GM12865 (cell line): ENCODE data around the gene MAP3K20.
"Not testable (repeated sequence)": the region's sequence is repeated elsewhere in the genome, so short reads cannot be mapped to it uniquely, and the experiment has no call there.

Experiments
- DNase-seq: peaks from one replicate; pipeline ENCODE4 v3.0.0; 2010; ENCODE audit warnings: low read depth
- H3K4me3 ChIP-seq: 2 replicates; pipeline ENCODE4 v1.5.1; 2011; ENCODE audit warnings: mild to moderate bottlenecking, low read depth, low read length, control low read depth
- CTCF ChIP-seq: IDR thresholded peaks from 2 replicates; pipeline ENCODE4 v1.5.1; 2011; ENCODE audit warnings: low read length, control low read depth, low read depth, inconsistent platforms; ENCODE audit not compliant: insufficient read depth; ENCODE audit errors: missing control alignments

Gene MAP3K20

GRCh38 chr2:173032032-173032431 lies 43.6 kb upstream of the MAP3K20 start:
- H3K4me3 ChIP-seq: no peak overlapping the region
- no peak for TF ChIP-seq CTCF
- DNase-seq: no peak

DNA sequence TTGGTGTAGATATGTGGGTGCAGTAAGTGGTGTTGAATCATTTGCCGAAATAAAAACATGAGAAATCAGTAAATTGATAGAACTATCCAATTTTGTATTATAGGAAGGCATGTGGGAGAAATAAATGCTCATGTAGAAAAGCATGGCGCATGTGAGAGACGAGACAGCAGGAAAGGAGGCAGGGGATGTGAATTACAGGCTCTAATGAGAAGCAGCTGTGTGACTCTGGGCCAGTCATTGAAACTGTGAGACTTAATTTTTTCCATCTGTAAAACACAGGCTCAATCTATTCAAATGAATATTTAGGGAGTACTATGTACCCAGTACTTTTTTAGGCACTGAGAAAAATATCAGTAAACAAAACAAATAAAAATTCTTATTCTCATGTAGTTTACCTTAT lies 42.6 kb upstream of the MAP3K20 start:
- no peak for DNase-seq
- TF ChIP-seq CTCF: no peak
- no peak overlapping the region for H3K4me3 ChIP-seq

DNA sequence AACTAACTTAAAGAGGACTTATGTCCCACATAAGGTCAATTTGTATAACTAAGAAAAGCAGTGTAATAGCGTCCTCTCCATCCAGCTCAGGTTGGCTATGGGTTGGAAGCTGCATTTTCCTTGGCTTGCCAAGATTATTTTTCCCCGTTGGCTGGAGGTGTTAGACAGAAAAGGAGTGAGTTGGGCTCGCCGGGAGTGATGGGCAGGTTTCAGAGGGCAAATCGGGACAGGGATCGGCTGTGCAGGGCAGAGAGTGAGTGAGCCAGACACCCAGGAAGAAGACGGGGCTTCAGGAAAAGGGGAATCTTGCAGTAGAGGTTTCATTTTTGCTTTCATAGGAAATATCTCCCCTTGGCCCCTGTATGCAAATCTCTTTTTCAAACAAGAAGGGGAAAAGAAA lies 41.5 kb upstream of the MAP3K20 start:
- H3K4me3 ChIP-seq: no peak overlapping the region
- TF ChIP-seq CTCF: no peak
- DNase-seq: no peak

GRCh38 chr2:173037245-173038120 lies 38.2 kb upstream of the MAP3K20 start:
- H3K4me3 ChIP-seq: no peak overlapping the region
- no peak for DNase-seq
- TF ChIP-seq CTCF: no peak

DNA sequence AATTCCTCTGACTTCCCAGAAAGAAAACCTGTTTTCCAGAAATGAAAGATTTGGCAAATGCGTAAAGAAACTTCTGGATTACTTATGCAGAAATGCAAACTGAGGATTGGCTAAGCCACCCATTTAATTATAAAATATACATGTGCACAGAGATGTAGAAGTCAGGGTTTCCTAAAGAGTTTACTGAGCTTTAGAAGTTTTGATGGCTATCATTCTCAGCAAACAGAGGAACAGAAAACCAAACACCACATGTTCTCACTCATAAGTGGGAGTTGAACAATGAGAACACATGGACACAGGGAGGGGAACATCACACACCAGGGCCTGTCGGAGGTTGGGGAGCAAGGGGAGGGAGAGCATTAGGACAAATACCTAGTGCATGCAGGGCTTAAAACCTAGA lies 37.4 kb upstream of the MAP3K20 start:
- H3K4me3 ChIP-seq: not testable (repeated sequence)

DNA sequence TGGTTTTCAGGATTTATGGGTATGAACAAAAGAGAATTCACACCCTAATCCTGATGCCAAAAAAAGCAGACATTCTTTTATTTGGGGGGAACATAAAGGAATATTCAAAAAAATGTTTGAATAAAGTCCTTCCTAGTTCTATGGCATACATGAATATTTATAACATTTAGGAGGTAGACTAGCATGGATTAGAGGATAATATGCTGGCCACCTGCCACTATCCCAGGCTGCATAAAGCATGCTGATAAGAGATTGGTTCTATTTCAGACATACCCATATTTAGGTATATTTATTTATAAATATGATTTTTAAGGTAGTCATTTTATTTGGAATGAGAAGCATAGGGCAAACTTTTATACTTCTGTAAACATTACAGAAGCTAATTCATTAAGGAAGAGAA lies 34.9 kb upstream of the MAP3K20 start:
- DNase-seq: no peak
- no peak for TF ChIP-seq CTCF
- no peak overlapping the region for H3K4me3 ChIP-seq

More for the DNA sequence above, 37.4 kb upstream of the MAP3K20 start:
- not testable (repeated sequence) for DNase-seq

- no peak overlapping the region for H3K4me3 ChIP-seq
- TF ChIP-seq CTCF: no peak
- no peak for DNase-seq
Observed at GRCh38 chr2:173043476-173043875, 32.2 kb upstream of the MAP3K20 start.
